DOHH2 (cell line): Measurements from ENCODE around the gene STK17A.

Experiments
- EZH2phosphoT487 ChIP-seq: fragments of 200-600 bp; sonication (generic); IDR thresholded peaks from 2 replicates; pipeline ENCODE4 v1.6.1; 2017; ENCODE audit warnings: borderline replicate concordance, mild to moderate bottlenecking, antibody characterized with exemption, low read length, moderate library complexity, mixed read lengths
- TF ChIP-seq, protein P1 (sequence below): fragments of 200-600 bp; sonication (generic); IDR thresholded peaks from one replicate; pipeline ENCODE4 v1.5.1; 2014; ENCODE audit warnings: antibody characterized with exemption, mild to moderate bottlenecking, low read depth, low read length; ENCODE audit not compliant: poor library complexity, severe bottlenecking

DNA sequence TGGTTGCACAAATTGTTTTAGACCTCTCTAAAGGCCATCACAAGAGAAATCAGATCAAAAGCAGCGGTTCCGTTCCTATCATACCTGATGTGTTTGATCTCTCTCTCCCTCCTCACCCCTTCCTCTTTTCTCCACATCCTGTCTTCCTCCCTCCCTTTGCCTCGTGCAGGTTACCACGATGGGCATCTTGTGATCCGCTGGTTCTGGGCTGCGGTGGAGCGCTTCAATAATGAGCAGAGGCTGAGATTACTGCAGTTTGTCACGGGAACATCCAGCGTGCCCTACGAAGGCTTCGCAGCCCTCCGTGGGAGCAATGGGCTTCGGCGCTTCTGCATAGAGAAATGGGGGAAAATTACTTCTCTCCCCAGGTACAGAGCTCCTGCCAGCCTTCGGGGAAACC, 28.5 kb upstream of the STK17A start:
- TF ChIP-seq, protein P1, sequence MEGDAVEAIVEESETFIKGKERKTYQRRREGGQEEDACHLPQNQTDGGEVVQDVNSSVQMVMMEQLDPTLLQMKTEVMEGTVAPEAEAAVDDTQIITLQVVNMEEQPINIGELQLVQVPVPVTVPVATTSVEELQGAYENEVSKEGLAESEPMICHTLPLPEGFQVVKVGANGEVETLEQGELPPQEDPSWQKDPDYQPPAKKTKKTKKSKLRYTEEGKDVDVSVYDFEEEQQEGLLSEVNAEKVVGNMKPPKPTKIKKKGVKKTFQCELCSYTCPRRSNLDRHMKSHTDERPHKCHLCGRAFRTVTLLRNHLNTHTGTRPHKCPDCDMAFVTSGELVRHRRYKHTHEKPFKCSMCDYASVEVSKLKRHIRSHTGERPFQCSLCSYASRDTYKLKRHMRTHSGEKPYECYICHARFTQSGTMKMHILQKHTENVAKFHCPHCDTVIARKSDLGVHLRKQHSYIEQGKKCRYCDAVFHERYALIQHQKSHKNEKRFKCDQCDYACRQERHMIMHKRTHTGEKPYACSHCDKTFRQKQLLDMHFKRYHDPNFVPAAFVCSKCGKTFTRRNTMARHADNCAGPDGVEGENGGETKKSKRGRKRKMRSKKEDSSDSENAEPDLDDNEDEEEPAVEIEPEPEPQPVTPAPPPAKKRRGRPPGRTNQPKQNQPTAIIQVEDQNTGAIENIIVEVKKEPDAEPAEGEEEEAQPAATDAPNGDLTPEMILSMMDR = no peak
- TF ChIP-seq EZH2phosphoT487 = no peak
